H1 (cell line): ENCODE measurements around the gene DPYSL4. TPM values are rescaled to one million over a fixed set of nuclear protein-coding genes. Genes with fewer than 3 reads are reported as not detected.

Experiments
- CTCF ChIA-PET: fragments of 300-600 bp; sonication (Branson Sonifier 250); formaldehyde crosslinking; loops from one replicate; lab custom pipeline; 2021; ENCODE audit not compliant: partially characterized antibody; lab: Charles Lee
- POLR2A ChIA-PET: fragments of 300-600 bp; sonication (Branson Sonifier 250); formaldehyde crosslinking; loops from one replicate; lab custom pipeline; 2021; ENCODE audit warnings: inconsistent platforms; ENCODE audit not compliant: partially characterized antibody; lab: Charles Lee
- DNase-seq, 2 experiments: peaks; one replicate each; pipeline versions ENCODE4 v3.0.0 to v3.0.0-alpha.2; 2010 to 2022; ENCODE audit warnings: low spot score in 2 of 2, low read depth in 1 of 2, mixed read lengths in 1 of 2
- FAIRE-seq: peaks from 2 replicates; lab custom pipeline; 2011; peaks lifted over from hg19 to GRCh38; lab: Jason Lieb, UNC
- H2AFZ ChIP-seq: 2 replicates; pipeline ENCODE4 v1.8.1; 2012; ENCODE audit warnings: low read length, inconsistent platforms
- H2AK5ac ChIP-seq: 2 replicates; pipeline ENCODE4 v1.6.1; 2013; ENCODE audit warnings: low read depth, low read length
- H2BK120ac ChIP-seq: replicated peaks from 2 replicates; pipeline ENCODE3; 2013; ENCODE audit warnings: low read depth, low read length, inconsistent platforms
- H2BK12ac ChIP-seq: 2 replicates; pipeline ENCODE4 v1.6.1; 2013; ENCODE audit warnings: low read depth, low read length
- H2BK15ac ChIP-seq: 2 replicates; pipeline ENCODE4 v1.6.1; 2013; ENCODE audit warnings: low read length
- H2BK20ac ChIP-seq: 2 replicates; pipeline ENCODE4 v1.6.1; 2013; ENCODE audit warnings: low read length
- H2BK5ac ChIP-seq: 2 replicates; pipeline ENCODE4 v1.6.1; 2013; ENCODE audit warnings: low read depth, low read length
- H3K14ac ChIP-seq: 2 replicates; pipeline ENCODE4 v1.6.1; 2013; ENCODE audit warnings: inconsistent platforms; ENCODE audit not compliant: insufficient read length
- H3K18ac ChIP-seq: 2 replicates; pipeline ENCODE4 v1.6.1; 2013; ENCODE audit warnings: low read length; ENCODE audit errors: extremely low read depth
- H3K23ac ChIP-seq: 2 replicates; pipeline ENCODE4 v1.6.1; 2013; ENCODE audit warnings: inconsistent platforms; ENCODE audit not compliant: insufficient read length
- H3K23me2 ChIP-seq: 2 replicates; pipeline ENCODE4 v1.6.1; 2013; ENCODE audit warnings: low read depth, low read length
- H3K27ac ChIP-seq: 2 replicates; pipeline ENCODE4 v1.6.1; 2011; ENCODE audit warnings: low read depth, low read length, inconsistent platforms
- H3K27me3 ChIP-seq, 4 experiments: replicated peaks in 1 of 4; 1 replicate in 1 of 4; 2 replicates in 3 of 4; pipeline versions ENCODE4 v1.6.1 to v1.8.1; 2011 to 2013; ENCODE audit warnings: low read length in 3 of 4, mild to moderate bottlenecking in 3 of 4, inconsistent platforms in 2 of 4, mixed read lengths in 2 of 4, moderate library complexity in 1 of 4; ENCODE audit not compliant: control insufficient read depth in 3 of 4, insufficient read depth in 3 of 4; ENCODE audit errors: extremely low read depth in 1 of 4
- H3K36me3 ChIP-seq, 4 experiments: 2 replicates each; pipeline versions ENCODE4 v1.6.1 to v1.8.1; 2011 to 2013; ENCODE audit warnings: mild to moderate bottlenecking in 4 of 4, low read length in 3 of 4, moderate library complexity in 2 of 4, control low read depth in 1 of 4, inconsistent platforms in 1 of 4; ENCODE audit not compliant: insufficient read depth in 4 of 4, control insufficient read depth in 2 of 4
- H3K4ac ChIP-seq: replicated peaks from 2 replicates; pipeline ENCODE3; 2013; ENCODE audit warnings: low read length, low read depth, mixed read lengths, inconsistent platforms; ENCODE audit not compliant: insufficient read length
- H3K4me1 ChIP-seq, 4 experiments: replicated peaks in 1 of 4; 1 replicate in 1 of 4; 2 replicates in 3 of 4; pipeline versions ENCODE4 v1.6.1 to v1.8.1; 2011 to 2013; ENCODE audit warnings: low read length in 3 of 4, inconsistent platforms in 2 of 4, mixed read lengths in 1 of 4; ENCODE audit not compliant: insufficient read depth in 4 of 4, control insufficient read depth in 3 of 4
- H3K4me2 ChIP-seq, 2 experiments: 2 replicates each; pipeline versions ENCODE4 v1.6.1 to v1.8.1; 2011 to 2013; ENCODE audit warnings: low read depth in 2 of 2, low read length in 2 of 2, control low read depth in 1 of 2, inconsistent platforms in 1 of 2, mild to moderate bottlenecking in 1 of 2; ENCODE audit not compliant: insufficient read depth in 1 of 2
- H3K4me3 ChIP-seq, 4 experiments: fragments of 200-600, 300-600 bp in 1 of 4; sonication (generic), shearing (Covaris generic), sonication (Bioruptor Twin) in 1 of 4; 2 replicates each; pipeline versions ENCODE4 v1.5.1 to v1.8.1; 2011 to 2016; ENCODE audit warnings: low read length in 4 of 4, low read depth in 3 of 4, control low read depth in 2 of 4, inconsistent platforms in 2 of 4, mild to moderate bottlenecking in 2 of 4, mixed read lengths in 1 of 4, moderate library complexity in 1 of 4; ENCODE audit not compliant: insufficient read depth in 2 of 4; ENCODE audit errors: extremely low read depth in 1 of 4
- H3K56ac ChIP-seq: replicated peaks from 2 replicates; pipeline ENCODE3; 2013; ENCODE audit warnings: low read depth, mild to moderate bottlenecking, mixed read lengths, low read length, inconsistent platforms; ENCODE audit not compliant: insufficient read length
- H3K79me1 ChIP-seq: 2 replicates; pipeline ENCODE4 v1.6.1; 2013; ENCODE audit warnings: low read depth, low read length, control low read depth
- H3K79me2 ChIP-seq, 2 experiments: 2 replicates each; pipeline versions ENCODE4 v1.6.1 to v1.8.1; 2012 to 2013; ENCODE audit warnings: low read length in 2 of 2, mild to moderate bottlenecking in 2 of 2, inconsistent platforms in 1 of 2; ENCODE audit not compliant: insufficient read depth in 2 of 2, control insufficient read depth in 1 of 2
- H3K9ac ChIP-seq, 4 experiments: replicated peaks in 1 of 4; 1 replicate in 1 of 4; 2 replicates in 3 of 4; pipeline versions ENCODE4 v1.6.1 to v1.8.1; 2011 to 2013; ENCODE audit warnings: low read depth in 3 of 4, low read length in 3 of 4, control low read depth in 2 of 4, mild to moderate bottlenecking in 2 of 4, moderate library complexity in 2 of 4, inconsistent platforms in 1 of 4; ENCODE audit errors: extremely low read depth in 1 of 4
- H3K9me3 ChIP-seq, 2 experiments: 2 replicates each; pipeline versions ENCODE4 v1.6.1 to v1.8.1; 2012 to 2013; ENCODE audit warnings: mild to moderate bottlenecking in 2 of 2, moderate library complexity in 2 of 2, control low read depth in 1 of 2, inconsistent platforms in 1 of 2, low read depth in 1 of 2, low read length in 1 of 2, mixed read lengths in 1 of 2; ENCODE audit not compliant: insufficient read depth in 2 of 2
- H4K20me1 ChIP-seq, 2 experiments: replicated peaks in 1 of 2; 2 replicates each; pipeline versions ENCODE3 to v1.8.1; 2011 to 2013; ENCODE audit warnings: inconsistent platforms in 2 of 2, low read length in 2 of 2, mild to moderate bottlenecking in 1 of 2; ENCODE audit not compliant: insufficient read depth in 2 of 2, control insufficient read depth in 1 of 2
- H4K5ac ChIP-seq: 2 replicates; pipeline ENCODE4 v1.6.1; 2013; ENCODE audit warnings: low read length, low read depth, mixed read lengths, inconsistent platforms; ENCODE audit not compliant: insufficient read length
- H4K8ac ChIP-seq: 2 replicates; pipeline ENCODE4 v1.8.0; 2013; ENCODE audit warnings: mild to moderate bottlenecking, moderate library complexity, low read length, inconsistent platforms; ENCODE audit not compliant: insufficient read depth; ENCODE audit errors: extremely low read depth
- H4K91ac ChIP-seq: replicated peaks from 2 replicates; pipeline ENCODE3; 2013; ENCODE audit warnings: low read length, mixed read lengths, inconsistent platforms; ENCODE audit not compliant: insufficient read length
- WGBS, 2 experiments: shearing (Covaris generic) in 1 of 2; methylation state at CpG; one replicate each; pipeline versions ENCODE4 v1.1.6 to v1.1.7; 2013 to 2015; ENCODE audit warnings: low lambda C conversion rate in 2 of 2, mixed read lengths in 2 of 2, inconsistent platforms in 1 of 2, low coverage in 1 of 2, missing lambda C conversion rate in 1 of 2; ENCODE audit not compliant: insufficient replicate concordance in 2 of 2, insufficient coverage in 1 of 2, insufficient read length in 1 of 2; ENCODE audit errors: extremely low coverage in 1 of 2, missing lambda C conversion rate in 1 of 2; 5-methylcytosine and 5-hydroxymethylcytosine counted together
- polyA plus RNA-seq, 7 experiments: library from polyadenylated mRNA; depleted of rRNA in 3 of 7; stranded (reverse) in 5 of 7; unstranded in 2 of 7; fragments of >200 nt in 5 of 7; fragments of 200-250 nt in 2 of 7; gene quantifications; 1 replicate in 5 of 7; 2 replicates in 1 of 7; 4 replicates in 1 of 7; pipeline versions ENCODE4 v1.2.1 to v1.2.3, GENCODE V29; 2011 to 2013; ENCODE audit warnings: missing spikeins in 2 of 7, mixed read lengths in 2 of 7
- total RNA-seq: library from RNA; stranded (reverse); fragmentation: NEBNext Ultra II Directional; extraction: Animal tissue kit (Norgen Biotek cat#: 25700); gene quantifications from 2 replicates; pipeline ENCODE4 v1.2.1, GENCODE V29; 2021

DPYSL4 gene
- total and polyA plus RNA-seq, 2 of the 8 experiments (the other 6 are each of a cell fraction or from before 2014, with no cell fraction given), result 12.9 to 15.2 TPM

GRCh38 chr10:132188331-132188730 is 1.6 kb downstream of the DPYSL4 start:
- Histone ChIP-seq H3K4me1 (peaks cover 0 to 18% (median 8%) of the 10 kb centered on the region in 4 experiments; a peak in 4 of 7 replicates), H2BK120ac (no peak overlapping the region), H2AK5ac (no peak overlapping the region), H4K20me1 (peaks cover 2 to 16% of the 10 kb centered on the region in 2 experiments), H3K4ac (no peak overlapping the region), H2BK20ac (no peak overlapping the region), H3K79me2 (no peaks in the 10 kb centered on the region), H2BK15ac (no peak overlapping the region), H3K9ac (no peak overlapping the region), H2AFZ (no peak overlapping the region), H3K23me2 (peaks cover 15% of the 10 kb centered on the region; the same call in 1 of the 2 replicates), H3K9me3 (no peaks in the 10 kb centered on the region), H2BK12ac (peak overlapping the region; percentile 50; the same call in 1 of the 2 replicates), H3K23ac (no peak overlapping the region), H3K36me3 (no peaks in the 10 kb centered on the region; a peak in 2 of 8 replicates), H3K18ac (no peak overlapping the region), H3K27me3 (peaks cover 19 to 49% (median 38%) of the 10 kb centered on the region in 4 experiments), H2BK5ac (no peak overlapping the region), H3K27ac (no peak overlapping the region), H4K5ac (no peak overlapping the region), H3K79me1 (peaks cover 5% of the 10 kb centered on the region; the same call in 1 of the 2 replicates), H3K56ac (no peak overlapping the region), H3K14ac (no peak overlapping the region), H4K91ac (no peak overlapping the region), H4K8ac (no peak overlapping the region), H3K4me3 (peak overlapping the region in 2 of 4 experiments; percentile 46 to 72; a peak in 4 of 8 replicates), H3K4me2 (peak overlapping the region; percentile 83; a peak in 2 of 4 replicates)
- ChIA-PET POLR2A (interaction anchor here (0.8 kb wide), 1 partner anchor 10 kb away, joined by 3 read pairs; no protein-coding TSS in a partner anchor), CTCF (interaction anchor here (1.2 to 1.6 kb wide), 2 partner anchors 23 to 172 kb away, joined by 3 to 5 read pairs; no protein-coding TSS in a partner anchor)
- FAIRE-seq (no peak), DNase-seq (no peak)
- WGBS, 2 experiments, result 67% methylated on average over 13 of the region's 13 CpGs; no CpG with 5 or more reads in 1 of the 2 experiments
